Esophagus squamous epithelium (tissue), 5 donors: ENCODE measurements around the gene RGS17. TPM values are rescaled to one million over a fixed set of nuclear protein-coding genes. Genes with fewer than 3 reads are reported as not detected.
A peak's percentile ranks its signal among the peaks of the same experiment; 100 is the strongest.

Experiments used
- DNase-seq: peaks from one replicate; lab custom pipeline; 2025; lab: John Stamatoyannopoulos, UW
- H3K27ac ChIP-seq, 4 donors: fragments of 200-600 bp; sonication (generic); one replicate each; pipeline ENCODE4 v1.5.1; 2016 to 2019; ENCODE audit warnings: mild to moderate bottlenecking in 1 of 4
- H3K27me3 ChIP-seq, 4 donors: fragments of 200-600 bp; sonication (generic); 1 replicate in 3 of 4; 2 replicates in 1 of 4; pipeline versions ENCODE4 v1.5.1 to v1.6.0; 2017 to 2021; ENCODE audit warnings: antibody characterized with exemption in 1 of 4
- H3K36me3 ChIP-seq, 3 donors: fragments of 200-600 bp; sonication (generic); one replicate each; pipeline ENCODE4 v1.5.1; 2016 to 2019
- H3K4me1 ChIP-seq, 3 donors: fragments of 200-600 bp; sonication (generic); one replicate each; pipeline ENCODE4 v1.5.1; 2017 to 2019
- H3K4me3 ChIP-seq, 4 donors: fragments of 200-600 bp; sonication (generic); 1 replicate in 3 of 4; 2 replicates in 1 of 4; pipeline ENCODE4 v1.5.1; 2016 to 2019; ENCODE audit warnings: mild to moderate bottlenecking in 2 of 4, moderate library complexity in 1 of 4
- H3K9me3 ChIP-seq, 3 donors: fragments of 200-600 bp; sonication (generic); one replicate each; pipeline ENCODE4 v1.5.1; 2016 to 2019
- POLR2A ChIP-seq, 4 donors: fragments of 450-650 bp; IDR thresholded peaks; one replicate each; pipeline ENCODE4 v1.6.1; 2017; ENCODE audit warnings: antibody characterized with exemption in 4 of 4, mild to moderate bottlenecking in 4 of 4, moderate library complexity in 3 of 4
- WGBS, 2 donors: methylation state at CpG; one replicate each; pipeline ENCODE4 v1.1.5; 2018; 5-methylcytosine and 5-hydroxymethylcytosine counted together
- intact Hi-C: fragments of 100-400 bp; cut with DNase I; formaldehyde crosslinking; loops from one replicate; pipeline ENCODE4 v1.15.0; 2022
- total RNA-seq, 4 donors: library from RNA; depleted of rRNA; stranded (reverse); fragments of >200 nt; gene quantifications; one replicate each; pipeline ENCODE4 v1.1.0, GENCODE V29; 2016
- TF ChIP-seq, protein P1 (sequence below), 6 experiments: fragments of 450-650 bp in 4 of 6; fragments of 200-600 bp in 2 of 6; sonication (generic) in 2 of 6; IDR thresholded peaks; one replicate each; pipeline ENCODE4 v1.5.1; 2016 to 2019; ENCODE audit warnings: antibody characterized with exemption in 6 of 6, mild to moderate bottlenecking in 4 of 6, moderate library complexity in 4 of 6
- donor health status: DM: yes; HTN: yes; CAD: no.

RGS17 gene
- total RNA-seq, 4 donors from 2014 or later, result 0.19 to 1.8 (median 0.48) TPM

- TF ChIP-seq POLR2A (IDR thresholded peaks at IDR 0.05), result no peak
- TF ChIP-seq, protein P1, sequence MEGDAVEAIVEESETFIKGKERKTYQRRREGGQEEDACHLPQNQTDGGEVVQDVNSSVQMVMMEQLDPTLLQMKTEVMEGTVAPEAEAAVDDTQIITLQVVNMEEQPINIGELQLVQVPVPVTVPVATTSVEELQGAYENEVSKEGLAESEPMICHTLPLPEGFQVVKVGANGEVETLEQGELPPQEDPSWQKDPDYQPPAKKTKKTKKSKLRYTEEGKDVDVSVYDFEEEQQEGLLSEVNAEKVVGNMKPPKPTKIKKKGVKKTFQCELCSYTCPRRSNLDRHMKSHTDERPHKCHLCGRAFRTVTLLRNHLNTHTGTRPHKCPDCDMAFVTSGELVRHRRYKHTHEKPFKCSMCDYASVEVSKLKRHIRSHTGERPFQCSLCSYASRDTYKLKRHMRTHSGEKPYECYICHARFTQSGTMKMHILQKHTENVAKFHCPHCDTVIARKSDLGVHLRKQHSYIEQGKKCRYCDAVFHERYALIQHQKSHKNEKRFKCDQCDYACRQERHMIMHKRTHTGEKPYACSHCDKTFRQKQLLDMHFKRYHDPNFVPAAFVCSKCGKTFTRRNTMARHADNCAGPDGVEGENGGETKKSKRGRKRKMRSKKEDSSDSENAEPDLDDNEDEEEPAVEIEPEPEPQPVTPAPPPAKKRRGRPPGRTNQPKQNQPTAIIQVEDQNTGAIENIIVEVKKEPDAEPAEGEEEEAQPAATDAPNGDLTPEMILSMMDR (IDR thresholded peaks at IDR 0.05), result no peak
- intact Hi-C loops, result no loop called here
- 15 to 24% methylated on average over 2 of the region's 2 CpGs for WGBS, 2 donors
- Histone ChIP-seq H3K36me3 (no peaks in the 10 kb centered on the region), H3K4me3 (peak overlapping the region in 1 of 4 donors; percentile 2), H3K9me3 (no peaks in the 10 kb centered on the region), H3K27me3 (no peaks in the 10 kb centered on the region), H3K4me1 (peaks cover 18 to 48% (median 19%) of the 10 kb centered on the region in 3 donors), H3K27ac (no peak overlapping the region)
- no peak for DNase-seq
These were observed 149.9 kb downstream of the RGS17 start for GRCh38 chr6:152981219-152981618.

DNA sequence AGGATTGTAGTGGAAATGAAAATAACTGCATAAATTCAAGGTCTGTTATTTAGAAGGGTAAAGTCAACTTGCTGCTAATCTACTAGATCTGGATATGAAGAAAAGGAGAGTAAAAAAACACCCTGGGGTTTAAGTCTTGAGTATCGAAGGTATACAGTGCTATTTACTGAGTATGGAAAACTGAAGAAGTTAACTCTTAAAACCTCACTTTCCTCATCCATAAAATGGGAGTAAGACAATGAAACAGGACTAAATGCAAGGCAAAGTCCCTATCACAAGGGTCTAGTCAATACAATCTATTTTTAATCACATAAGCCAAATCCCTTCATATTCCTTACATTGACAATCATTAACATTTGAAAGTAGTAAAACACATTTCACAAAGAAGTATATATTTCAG, 150.4 kb downstream of the RGS17 start:
- peaks cover 18 to 48% (median 19%) of the 10 kb centered on the region in 3 donors for H3K4me1 ChIP-seq
- no peak overlapping the region for H3K27ac ChIP-seq
- peak overlapping the region in 1 of 4 donors; percentile 2 for H3K4me3 ChIP-seq
- H3K27me3 ChIP-seq, result no peaks in the 10 kb centered on the region
- H3K36me3 ChIP-seq, result no peaks in the 10 kb centered on the region
- no peaks in the 10 kb centered on the region for H3K9me3 ChIP-seq
- no peak for TF ChIP-seq POLR2A (IDR thresholded peaks at IDR 0.05)
- TF ChIP-seq, protein P1 (IDR thresholded peaks at IDR 0.05), result no peak
- 38 to 54% methylated on average over 1 of the region's 1 CpG for WGBS, 2 donors
- DNase-seq, result no peak
- intact Hi-C loops, result no loop called here

GRCh38 chr6:152979116-152979515, 152.0 kb downstream of the RGS17 start:
- Histone ChIP-seq H3K4me1 (peaks cover 10 to 38% (median 12%) of the 10 kb centered on the region in 3 donors), H3K27me3 (no peaks in the 10 kb centered on the region), H3K4me3 (no peak overlapping the region), H3K27ac (no peak overlapping the region), H3K36me3 (peaks cover 0 to 9% (median 0%) of the 10 kb centered on the region in 3 donors), H3K9me3 (no peaks in the 10 kb centered on the region)
- intact Hi-C loops, result no loop called here
- DNase-seq, result no peak
- 50 to 54% methylated on average over 1 of the region's 1 CpG for whole genome bisulfite sequencing, 2 donors
- TF ChIP-seq, protein P1 (IDR thresholded peaks at IDR 0.05), result no peak
- TF ChIP-seq POLR2A (IDR thresholded peaks at IDR 0.05), result no peak

DNA sequence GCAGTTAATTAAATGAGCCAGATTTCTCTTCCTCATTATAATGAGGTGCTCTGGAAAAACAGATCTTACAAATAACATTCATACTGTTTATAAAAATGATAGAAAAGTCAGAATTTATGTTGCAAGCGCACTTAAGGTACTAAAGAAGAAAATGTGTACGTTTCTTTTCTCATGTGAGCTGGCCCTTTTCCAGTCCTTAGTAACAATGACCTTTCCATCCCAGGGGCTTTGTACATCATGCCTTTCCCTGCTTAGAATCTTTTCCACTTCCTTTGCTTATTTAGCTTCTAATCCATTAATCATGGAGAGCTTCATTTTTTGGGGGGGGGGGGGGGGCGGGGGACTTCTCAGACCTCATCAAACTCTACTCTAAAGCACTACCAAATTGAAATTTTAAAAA, 153.0 kb downstream of the RGS17 start:
- whole genome bisulfite sequencing, 2 donors, result 51 to 58% methylated on average over 3 of the region's 3 CpGs
- Histone ChIP-seq H3K9me3 (no peaks in the 10 kb centered on the region), H3K27ac (no peak overlapping the region), H3K4me1 (peaks cover 10 to 32% (median 12%) of the 10 kb centered on the region in 3 donors), H3K27me3 (no peaks in the 10 kb centered on the region), H3K36me3 (peaks cover 0 to 19% (median 0%) of the 10 kb centered on the region in 3 donors), H3K4me3 (no peak overlapping the region)
- intact Hi-C loops, result no loop called here
- DNase-seq, result no peak
- TF ChIP-seq POLR2A (IDR thresholded peaks at IDR 0.05), result no peak
- TF ChIP-seq, protein P1 (IDR thresholded peaks at IDR 0.05), result no peak

DNA sequence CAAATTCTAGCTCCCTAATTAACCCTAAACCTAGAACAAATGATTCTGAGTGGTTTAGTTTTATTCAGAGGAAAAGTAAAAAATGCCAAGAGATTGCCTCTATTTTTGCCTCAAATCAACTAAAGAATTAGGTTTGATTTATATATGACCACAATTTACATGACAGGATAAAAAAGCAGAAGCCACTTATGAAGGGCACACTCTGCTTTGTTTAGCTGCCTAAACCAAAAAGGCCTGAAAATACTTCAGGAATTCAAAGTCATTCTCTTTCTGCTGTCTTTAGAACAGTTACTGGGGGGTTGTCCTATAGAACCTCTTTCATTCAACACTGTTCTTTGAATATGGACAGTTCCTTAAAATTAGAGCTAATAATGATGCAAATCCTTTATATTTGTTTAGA, 153.5 kb downstream of the RGS17 start:
- DNase-seq, result no peak
- Histone ChIP-seq H3K9me3 (no peaks in the 10 kb centered on the region), H3K27me3 (no peaks in the 10 kb centered on the region), H3K4me1 (peaks cover 8 to 29% (median 10%) of the 10 kb centered on the region in 3 donors), H3K27ac (no peak overlapping the region), H3K36me3 (peaks cover 0 to 24% (median 0%) of the 10 kb centered on the region in 3 donors), H3K4me3 (no peak overlapping the region)
- intact Hi-C loops, result no loop called here
- TF ChIP-seq POLR2A (IDR thresholded peaks at IDR 0.05), result no peak
- TF ChIP-seq, protein P1 (IDR thresholded peaks at IDR 0.05), result no peak
